ENCODE measurements around the gene DPYD.
"Not testable (repeated sequence)": the region's sequence is repeated elsewhere in the genome, so short reads cannot be mapped to it uniquely, and the experiment has no call there.

DPYD gene

GRCh38 chr1:97254731-97255463 lies 665.9 kb downstream of the DPYD start:
- DNase-seq: no peak

DNA sequence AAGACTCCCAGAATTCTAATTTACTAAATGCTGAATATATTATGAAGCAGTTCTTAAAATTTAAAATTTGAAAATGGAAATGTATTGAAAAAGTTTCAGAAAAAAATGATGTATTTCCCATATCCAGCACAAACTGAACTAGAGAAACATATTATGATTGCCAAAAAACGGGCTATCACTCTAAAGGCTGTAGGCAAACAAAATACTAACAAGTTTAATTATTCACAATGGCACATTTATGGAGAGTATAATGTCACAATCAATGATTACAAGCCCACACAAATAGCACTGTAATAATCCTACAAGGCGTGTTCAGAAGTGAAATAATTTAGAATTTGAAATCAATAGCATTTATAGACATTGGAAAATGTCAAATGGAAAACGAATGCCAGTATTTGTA lies 667.9 kb downstream of the DPYD start:
- no peak for DNase-seq

- DNase-seq: no peak
Observed at GRCh38 chr1:97252076-97252475, 668.8 kb downstream of the DPYD start.

DNA sequence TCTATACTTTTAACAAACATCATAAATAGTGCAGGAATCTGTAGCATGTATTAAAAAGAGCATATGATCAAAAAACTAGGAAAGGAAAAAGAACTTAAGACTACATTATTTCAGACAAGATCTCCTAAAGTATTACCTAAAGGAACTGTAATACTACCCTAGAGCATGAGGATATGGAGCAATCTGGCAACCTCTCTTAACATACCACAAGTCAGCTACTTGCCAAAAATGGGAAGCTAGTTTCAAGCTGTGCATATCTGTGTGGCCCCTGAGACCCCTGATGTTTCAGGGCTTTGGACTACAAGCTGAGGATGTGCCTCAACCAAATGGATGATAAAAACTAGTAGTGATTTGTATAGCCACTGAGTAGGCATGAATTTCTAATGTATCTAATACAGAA lies 673.6 kb downstream of the DPYD start:
- no peak for DNase-seq

DNA sequence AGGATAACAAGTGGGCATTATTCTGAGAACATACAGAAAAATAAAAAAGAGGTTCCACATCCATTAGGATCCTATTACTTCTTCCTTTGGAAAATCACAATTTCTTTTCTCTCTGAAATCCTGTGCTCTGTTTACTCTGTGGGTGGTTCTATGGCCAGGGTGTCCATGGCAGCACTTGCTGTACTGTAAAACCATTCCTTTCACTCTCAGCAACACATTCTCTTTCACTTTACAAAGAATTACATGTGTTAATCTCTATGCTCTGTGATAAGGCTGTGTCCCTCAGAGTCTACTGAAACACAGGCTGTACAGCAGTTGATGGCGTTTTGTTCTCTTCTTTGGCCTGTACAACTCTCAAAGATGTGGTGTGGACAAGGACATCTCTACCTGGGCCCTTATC lies 675.2 kb downstream of the DPYD start:
- DNase-seq: no peak

DNA sequence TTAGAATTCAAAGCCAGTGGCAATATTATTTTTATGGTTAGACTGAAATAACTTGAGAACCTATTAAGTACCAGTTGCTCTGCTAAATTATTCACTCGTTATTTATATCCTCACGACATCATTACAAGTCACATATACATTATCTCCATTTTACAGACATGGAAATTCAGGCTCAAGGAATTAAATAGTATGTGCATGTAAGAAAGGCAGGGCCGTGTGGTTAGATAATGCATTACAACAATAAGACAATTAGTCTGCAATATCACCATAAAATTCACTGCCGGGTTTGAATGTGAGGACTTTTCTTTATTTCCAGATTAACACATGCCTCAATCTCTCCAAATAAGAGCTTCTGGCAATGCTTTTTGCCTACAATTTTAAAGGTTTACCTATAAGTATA lies 675.8 kb downstream of the DPYD start:
- no peak for DNase-seq

- no peak for DNase-seq
Observed at GRCh38 chr1:97243973-97244560, 676.8 kb downstream of the DPYD start.

- DNase-seq: no peak
Observed at GRCh38 chr1:97238816-97239215, 682.0 kb downstream of the DPYD start.

- not testable (repeated sequence) for DNase-seq
Observed at GRCh38 chr1:97231354-97231753, 689.5 kb downstream of the DPYD start.

DNA sequence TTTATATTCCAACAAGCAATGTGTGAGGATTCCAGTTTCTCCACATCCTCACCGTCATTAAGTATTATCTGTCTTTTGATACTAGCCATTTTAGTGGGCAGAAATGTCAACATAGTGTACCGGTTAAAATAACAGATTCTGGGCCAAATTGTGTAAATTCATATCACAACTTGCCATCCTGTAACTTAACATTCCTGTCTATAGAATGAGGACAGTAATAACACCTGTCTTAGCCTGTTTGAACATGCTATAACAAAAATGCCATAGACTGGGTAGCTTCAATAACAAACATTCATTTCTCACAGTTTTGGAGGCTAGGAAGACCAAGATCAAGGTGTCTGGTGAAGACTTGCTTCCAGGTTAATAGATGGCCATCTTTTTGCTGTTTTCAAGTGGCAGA lies 708.2 kb downstream of the DPYD start:
- DNase-seq: no peak

GRCh38 chr1:97210307-97210706 lies 710.5 kb downstream of the DPYD start:
- no peak for DNase-seq

DNA sequence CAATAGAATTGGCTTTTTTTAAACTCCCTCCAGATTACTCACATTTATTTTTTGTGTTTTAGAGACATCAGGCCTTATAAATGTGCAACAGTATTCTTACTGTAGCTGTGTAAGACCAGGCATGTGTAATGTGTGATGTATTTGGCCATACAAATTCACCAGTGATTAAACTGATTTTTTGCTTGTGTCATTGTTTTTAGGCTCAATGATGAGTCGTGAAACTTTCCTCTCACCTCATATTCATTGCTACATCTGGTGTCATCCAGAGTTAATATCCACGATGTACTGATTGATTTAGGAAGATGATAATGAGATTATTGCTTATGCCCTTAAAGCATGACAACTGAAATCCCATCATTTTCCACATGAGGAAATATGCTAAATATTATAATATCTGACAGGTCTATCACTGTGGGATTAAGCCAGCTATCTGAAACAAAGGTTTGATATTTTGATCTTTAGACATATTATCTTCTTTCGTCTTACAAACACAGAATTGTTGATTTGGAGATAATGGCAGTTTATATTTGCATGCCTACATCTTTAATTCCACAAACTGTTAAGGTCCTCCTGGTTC lies 711.4 kb downstream of the DPYD start:
- DNase-seq: no peak

GRCh38 chr1:97207868-97208267 lies 713.0 kb downstream of the DPYD start:
- no peak for DNase-seq

- DNase-seq: no peak
Observed at GRCh38 chr1:97204468-97204867, 716.4 kb downstream of the DPYD start.

DNA sequence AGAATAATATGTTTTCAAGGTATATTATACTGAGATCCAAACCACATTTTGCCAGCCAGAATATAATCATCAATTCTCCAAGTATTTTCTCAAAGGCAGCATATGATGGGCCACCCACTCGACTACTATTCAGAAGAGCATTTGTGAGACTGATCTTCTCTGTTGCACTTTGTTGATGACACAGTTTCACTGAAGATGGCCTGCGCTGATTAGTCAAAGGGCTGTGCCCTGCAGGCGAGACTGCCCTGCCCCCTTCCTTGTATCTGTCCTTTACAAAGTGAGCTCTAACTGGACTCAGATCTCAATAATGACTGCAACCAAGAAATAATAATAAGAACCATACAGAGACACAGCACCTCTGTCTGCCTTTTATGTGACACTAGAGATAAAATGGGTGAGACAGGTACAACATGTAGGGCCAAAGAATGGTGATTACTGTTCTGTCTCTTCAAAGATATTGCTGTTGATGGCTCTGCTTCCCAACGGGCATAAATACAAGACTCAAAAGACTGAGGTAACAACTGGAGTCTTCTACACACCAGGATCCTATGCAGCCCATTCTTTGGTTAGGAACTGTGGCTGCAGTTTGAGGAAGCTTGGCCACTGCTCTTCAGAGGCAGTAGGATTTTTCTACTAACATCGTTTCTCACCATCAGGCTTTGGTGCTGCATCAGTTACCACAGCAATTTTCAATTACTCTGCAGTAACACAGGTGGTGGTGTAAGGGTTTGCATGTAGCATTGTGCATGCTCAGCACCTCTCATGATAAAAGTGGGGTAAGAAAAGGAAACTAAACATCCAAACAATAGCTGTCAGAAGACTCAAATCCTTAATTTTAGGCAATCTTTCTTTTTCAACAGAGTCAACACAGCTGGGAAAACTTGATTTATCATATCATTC lies 718.1 kb downstream of the DPYD start:
- no peak for DNase-seq

- no peak for DNase-seq
Observed at GRCh38 chr1:97201641-97202040, 719.2 kb downstream of the DPYD start.

DNA sequence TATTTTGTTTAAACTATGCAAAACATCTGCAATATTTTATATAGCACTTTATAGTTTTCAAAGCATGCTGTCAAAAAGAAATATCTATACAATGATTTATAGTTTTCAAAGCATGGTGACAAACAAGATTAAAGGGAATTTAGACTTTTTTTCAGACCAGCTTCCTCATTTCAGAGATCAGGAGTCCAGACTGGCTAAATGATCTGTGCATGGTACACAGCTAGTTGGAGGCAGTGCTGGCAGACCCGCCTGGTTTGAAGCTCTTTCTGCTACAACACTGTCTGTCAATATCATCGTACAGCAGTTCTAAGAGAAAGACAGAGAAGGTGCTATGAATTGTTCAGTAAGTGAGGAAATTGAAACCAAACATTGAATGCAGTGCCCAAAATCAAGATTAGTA lies 720.2 kb downstream of the DPYD start:
- no peak for DNase-seq

DNA sequence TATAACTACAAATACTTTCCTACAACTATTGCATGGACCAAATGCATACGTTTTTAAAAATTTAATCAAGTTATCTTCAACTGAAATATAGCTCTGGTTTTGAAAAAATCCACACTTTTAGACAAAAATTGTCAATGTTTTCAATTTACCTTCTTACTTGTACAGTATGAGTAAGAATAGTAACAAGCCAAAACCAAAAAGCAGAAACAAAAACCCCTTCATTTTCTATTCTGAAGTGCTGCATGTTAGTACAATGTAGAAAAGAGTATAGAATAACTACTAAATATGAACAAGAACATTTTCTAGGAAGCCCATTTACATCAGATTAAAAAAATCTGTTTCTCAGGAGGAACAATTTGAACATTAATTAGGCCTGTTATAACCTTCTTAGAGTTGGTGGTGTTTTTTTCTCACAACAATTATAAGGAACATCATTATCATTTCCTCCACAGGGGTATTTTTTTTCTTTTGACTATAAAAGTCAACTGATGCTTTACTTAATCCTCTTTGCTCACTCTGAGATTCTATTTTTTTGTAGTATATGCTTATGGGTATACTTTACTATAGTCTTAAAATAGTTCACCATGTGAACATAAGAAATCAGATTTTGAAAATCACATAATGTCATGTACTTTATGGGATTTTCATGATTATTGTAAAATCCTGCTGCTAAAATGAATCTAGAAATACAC lies 723.9 kb downstream of the DPYD start:
- DNase-seq: no peak

- no peak for DNase-seq
Observed at GRCh38 chr1:97192872-97193572, 727.8 kb downstream of the DPYD start.

- DNase-seq: no peak
Observed at GRCh38 chr1:97190326-97190725, 730.5 kb downstream of the DPYD start.

DNA sequence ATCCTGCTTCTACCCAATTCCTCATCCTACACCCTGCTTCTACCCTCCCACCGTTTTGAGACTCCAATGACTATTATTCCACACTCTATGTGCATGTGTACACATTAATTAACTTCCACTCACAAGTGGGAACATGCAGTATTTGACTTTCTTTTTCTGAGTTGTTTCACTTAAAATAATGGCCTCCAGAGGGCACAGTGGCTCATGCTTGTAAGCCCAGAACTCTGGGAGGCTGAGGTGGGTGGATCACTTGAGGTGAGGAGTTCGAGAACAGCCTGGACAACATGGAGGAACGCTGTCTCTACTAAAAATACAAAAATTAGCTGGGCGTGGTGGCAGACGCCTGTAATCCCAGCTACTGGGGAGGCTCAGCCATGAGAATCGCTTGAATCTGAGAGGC lies 734.5 kb downstream of the DPYD start:
- DNase-seq: no peak

DNA sequence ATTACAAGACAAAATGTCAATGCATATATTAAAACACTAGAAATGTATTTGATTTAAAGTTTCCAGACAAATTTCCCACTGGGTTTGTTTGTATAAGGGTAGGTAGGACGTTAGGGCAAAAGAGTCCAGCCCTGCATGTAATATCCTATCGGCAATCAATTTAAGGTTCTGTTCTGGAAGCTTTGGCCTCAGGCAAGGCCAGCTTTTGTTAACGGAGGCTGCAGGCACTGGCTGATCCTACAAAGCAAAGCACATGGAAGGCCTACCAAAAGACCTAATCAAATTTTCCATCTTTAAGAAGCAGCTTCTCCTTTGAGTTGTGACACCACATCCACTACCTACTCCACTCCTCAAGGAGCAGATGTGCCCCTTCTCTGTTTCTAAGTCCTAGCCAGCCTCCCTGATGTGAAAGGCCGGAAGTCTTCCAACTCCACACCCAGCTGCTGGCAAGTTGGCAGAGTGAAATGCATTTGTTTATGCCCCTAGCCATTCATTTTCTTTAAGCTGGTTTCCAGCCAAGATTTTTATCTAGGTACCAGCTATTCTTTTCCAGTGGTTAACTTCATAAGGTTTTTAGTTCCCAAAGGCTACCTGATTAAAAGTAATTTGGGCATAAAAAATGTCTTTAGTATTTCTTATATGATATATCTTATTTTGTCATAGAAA lies 746.7 kb downstream of the DPYD start:
- no peak for DNase-seq

All from stimulated activated CD4-positive, alpha-beta T cell treated with anti-CD3 and anti-CD28 coated beads, Interleukin-4, amount 100 ng/mL, for 1 hour (primary cell).